ENCODE data around the gene CNOT3. TPM values are rescaled to one million over a fixed set of nuclear protein-coding genes. Genes with fewer than 3 reads are reported as not detected.

Gene CNOT3
- total RNA-seq, 1 experiment from 2014 or later = 76.7 TPM

DNA sequence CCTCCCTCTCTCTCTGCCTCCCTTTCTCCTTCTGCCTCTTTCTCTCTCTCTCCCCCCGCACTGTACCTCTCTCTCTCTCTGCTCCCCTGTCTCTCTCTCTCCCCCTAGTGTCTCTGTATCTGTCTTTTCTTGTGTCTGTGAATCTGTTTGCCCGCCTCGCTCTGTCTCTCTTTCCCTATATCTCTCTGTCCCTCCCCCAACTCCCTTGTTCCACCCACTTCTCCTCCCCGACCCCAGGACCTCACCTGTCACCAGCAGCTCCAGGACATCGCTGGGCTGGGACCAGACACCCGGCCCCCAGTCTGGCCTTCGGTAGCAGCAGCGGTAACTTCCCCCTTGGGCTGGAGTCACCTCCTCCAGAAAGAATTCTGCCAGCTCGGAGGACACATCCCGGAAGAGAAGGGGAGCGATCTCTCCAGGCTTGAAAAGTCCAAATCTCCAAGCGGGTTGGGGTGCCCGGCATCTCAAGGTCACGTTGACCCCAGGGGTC is 40.9 kb upstream of the CNOT3 start:
- no peaks in the 10 kb centered on the region for H3K27me3 ChIP-seq (ENCODE audit: insufficient read depth, low read length)
- intact Hi-C loops (cut with micrococcal nuclease) = loop anchor here (10.0 kb wide), 1 partner anchor 292 kb away; no protein-coding TSS in a partner anchor
- TF ChIP-seq ZNF274 (IDR thresholded peaks at IDR 0.05; ENCODE audit: low read depth, low read length) = no peak
- TF ChIP-seq SIN3A (IDR thresholded peaks at IDR 0.05; ENCODE audit: low read depth) = no peak
- TF ChIP-seq, protein P1, sequence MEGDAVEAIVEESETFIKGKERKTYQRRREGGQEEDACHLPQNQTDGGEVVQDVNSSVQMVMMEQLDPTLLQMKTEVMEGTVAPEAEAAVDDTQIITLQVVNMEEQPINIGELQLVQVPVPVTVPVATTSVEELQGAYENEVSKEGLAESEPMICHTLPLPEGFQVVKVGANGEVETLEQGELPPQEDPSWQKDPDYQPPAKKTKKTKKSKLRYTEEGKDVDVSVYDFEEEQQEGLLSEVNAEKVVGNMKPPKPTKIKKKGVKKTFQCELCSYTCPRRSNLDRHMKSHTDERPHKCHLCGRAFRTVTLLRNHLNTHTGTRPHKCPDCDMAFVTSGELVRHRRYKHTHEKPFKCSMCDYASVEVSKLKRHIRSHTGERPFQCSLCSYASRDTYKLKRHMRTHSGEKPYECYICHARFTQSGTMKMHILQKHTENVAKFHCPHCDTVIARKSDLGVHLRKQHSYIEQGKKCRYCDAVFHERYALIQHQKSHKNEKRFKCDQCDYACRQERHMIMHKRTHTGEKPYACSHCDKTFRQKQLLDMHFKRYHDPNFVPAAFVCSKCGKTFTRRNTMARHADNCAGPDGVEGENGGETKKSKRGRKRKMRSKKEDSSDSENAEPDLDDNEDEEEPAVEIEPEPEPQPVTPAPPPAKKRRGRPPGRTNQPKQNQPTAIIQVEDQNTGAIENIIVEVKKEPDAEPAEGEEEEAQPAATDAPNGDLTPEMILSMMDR (IDR thresholded peaks at IDR 0.05 in 2 of 3, conservative IDR thresholded peaks at IDR 0.05 in 1 of 3; ENCODE audit: borderline replicate concordance in 1 of 3, insufficient read depth in 1 of 3, low read depth in 2 of 3, low read length in 2 of 3) = peak in 1 of 3 experiments; percentile 39; a peak in 3 of 6 replicates
- TF ChIP-seq CEBPB (IDR thresholded peaks at IDR 0.05; ENCODE audit: low read depth) = no peak
- H3K4me2 ChIP-seq (ENCODE audit: low read length) = peak overlapping the region; percentile 80
- H2AFZ ChIP-seq (ENCODE audit: low read depth, low read length, poor library complexity, severe bottlenecking) = no peak overlapping the region
- no peaks in the 10 kb centered on the region for H3K36me3 ChIP-seq (ENCODE audit: control insufficient read depth in 1 of 2, insufficient read depth in 2 of 2, low read length in 2 of 2)
- ChIA-PET POLR2A (interaction anchor here (1.5 kb wide), 1 partner anchor 19 kb away, joined by 4 read pairs; the partner anchor contains the start of genes PRPF31 and TFPT), RAD21 (ENCODE audit: low non-redundant PET in 1 of 2, low total read pairs in 2 of 2, uncharacterized antibody in 2 of 2, unreplicated experiment in 2 of 2) (no interaction called here), CTCF (no interaction called here)
- no peaks in the 10 kb centered on the region for H3K79me2 ChIP-seq (ENCODE audit: insufficient read depth, low read length)
- ATAC-seq (peak; percentile 70), DNase-seq (ENCODE audit: low read depth, low spot score) (peak; percentile 19)
- no TSS peak for BruUV-seq (replicated peaks)
- peak overlapping the region; percentile 25 to 51; a peak in 3 of 4 replicates for H3K4me3 ChIP-seq (replicated peaks in 1 of 2; ENCODE audit: low read depth in 1 of 2, low read length in 2 of 2)
- H3K9ac ChIP-seq (ENCODE audit: low read length) = peak overlapping the region; percentile 41; the same call in 1 of the 2 replicates
- H3K9me3 ChIP-seq (ENCODE audit: control insufficient read depth in 1 of 2, insufficient read depth in 1 of 2, low read depth in 1 of 2, low read length in 2 of 2) = no peaks in the 10 kb centered on the region
- peaks cover 7 to 20% of the 10 kb centered on the region in 2 experiments; a peak in 3 of 4 replicates for H3K4me1 ChIP-seq (ENCODE audit: control insufficient read depth in 1 of 2, insufficient read depth in 2 of 2, low read length in 2 of 2)
- no peaks in the 10 kb centered on the region for H4K20me1 ChIP-seq (ENCODE audit: insufficient read depth)
- H3K27ac ChIP-seq (ENCODE audit: low read depth, low read length) = no peak overlapping the region; the same call in 1 of the 2 replicates
- no peaks in the 10 kb centered on the region for H3K9me2 ChIP-seq (ENCODE audit: insufficient read depth)

DNA sequence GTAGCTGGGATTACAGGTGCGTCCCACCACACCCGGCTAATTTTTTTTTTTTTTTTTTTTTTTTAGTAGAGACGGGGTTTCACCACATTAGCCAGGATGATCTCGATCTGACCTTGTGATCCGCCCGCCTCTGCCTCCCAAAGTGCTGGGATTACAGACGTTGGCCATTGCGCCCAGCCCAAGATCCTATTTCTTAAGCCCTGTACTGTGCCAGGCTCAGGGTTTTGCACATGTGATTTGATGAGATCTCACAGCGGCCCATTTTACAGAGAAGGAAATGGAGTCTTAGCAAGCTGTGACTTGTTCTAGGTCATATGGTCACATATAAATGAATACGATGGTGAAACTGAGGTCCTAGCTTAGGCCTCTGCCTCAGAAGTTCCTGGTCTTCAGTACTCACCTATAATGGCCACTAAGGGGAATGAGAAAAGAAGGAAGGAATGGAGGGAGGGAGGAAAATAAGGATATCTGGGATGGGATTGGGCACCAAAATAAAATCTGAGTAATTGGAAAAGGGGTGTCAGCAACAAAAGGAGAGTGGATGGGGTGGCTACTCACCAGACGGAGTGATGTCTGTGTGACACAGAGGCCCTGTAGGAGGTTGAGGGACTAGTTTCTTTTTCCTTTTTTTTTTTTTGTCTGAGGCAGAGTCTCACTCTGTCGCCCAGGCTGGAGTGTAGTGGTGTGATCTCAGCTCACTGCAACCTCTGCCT is 38.2 kb upstream of the CNOT3 start:
- intact Hi-C loops (cut with micrococcal nuclease) = loop anchor here (10.0 kb wide), 1 partner anchor 295 kb away; no protein-coding TSS in a partner anchor
- H3K79me2 ChIP-seq (ENCODE audit: insufficient read depth, low read length) = peaks cover 17% of the 10 kb centered on the region
- H3K27me3 ChIP-seq (ENCODE audit: insufficient read depth, low read length) = no peaks in the 10 kb centered on the region
- no peak overlapping the region for H3K9ac ChIP-seq (ENCODE audit: low read length)
- ATAC-seq = no peak
- no peak overlapping the region for H3K27ac ChIP-seq (ENCODE audit: low read depth, low read length)
- DNase-seq (ENCODE audit: low read depth, low spot score) = no peak
- POLR2A ChIA-PET = no interaction called here
- 0 out of 4 replicates have a peak, but pooled peaks cover 0 to 2% of the 10 kb centered on the region in 2 experiments for H3K36me3 ChIP-seq (ENCODE audit: control insufficient read depth in 1 of 2, insufficient read depth in 2 of 2, low read length in 2 of 2)
- no peaks in the 10 kb centered on the region for H3K9me2 ChIP-seq (ENCODE audit: insufficient read depth)
- TF ChIP-seq, protein P2, sequence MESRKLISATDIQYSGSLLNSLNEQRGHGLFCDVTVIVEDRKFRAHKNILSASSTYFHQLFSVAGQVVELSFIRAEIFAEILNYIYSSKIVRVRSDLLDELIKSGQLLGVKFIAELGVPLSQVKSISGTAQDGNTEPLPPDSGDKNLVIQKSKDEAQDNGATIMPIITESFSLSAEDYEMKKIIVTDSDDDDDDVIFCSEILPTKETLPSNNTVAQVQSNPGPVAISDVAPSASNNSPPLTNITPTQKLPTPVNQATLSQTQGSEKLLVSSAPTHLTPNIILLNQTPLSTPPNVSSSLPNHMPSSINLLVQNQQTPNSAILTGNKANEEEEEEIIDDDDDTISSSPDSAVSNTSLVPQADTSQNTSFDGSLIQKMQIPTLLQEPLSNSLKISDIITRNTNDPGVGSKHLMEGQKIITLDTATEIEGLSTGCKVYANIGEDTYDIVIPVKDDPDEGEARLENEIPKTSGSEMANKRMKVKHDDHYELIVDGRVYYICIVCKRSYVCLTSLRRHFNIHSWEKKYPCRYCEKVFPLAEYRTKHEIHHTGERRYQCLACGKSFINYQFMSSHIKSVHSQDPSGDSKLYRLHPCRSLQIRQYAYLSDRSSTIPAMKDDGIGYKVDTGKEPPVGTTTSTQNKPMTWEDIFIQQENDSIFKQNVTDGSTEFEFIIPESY (IDR thresholded peaks at IDR 0.05; ENCODE audit: extremely low read depth, insufficient replicate concordance, low read length) = no peak
- TF ChIP-seq, protein P3, sequence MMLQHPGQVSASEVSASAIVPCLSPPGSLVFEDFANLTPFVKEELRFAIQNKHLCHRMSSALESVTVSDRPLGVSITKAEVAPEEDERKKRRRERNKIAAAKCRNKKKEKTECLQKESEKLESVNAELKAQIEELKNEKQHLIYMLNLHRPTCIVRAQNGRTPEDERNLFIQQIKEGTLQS (IDR thresholded peaks at IDR 0.05) = no peak
- no peak for TF ChIP-seq TCF7L2 (IDR thresholded peaks at IDR 0.05; ENCODE audit: borderline replicate concordance, extremely low read depth, insufficient read depth, insufficient read length)
- no peaks in the 10 kb centered on the region for H4K20me1 ChIP-seq (ENCODE audit: insufficient read depth)
- CTCF ChIA-PET = interaction anchor here (1.4 kb wide), 1 partner anchor 307 kb away, joined by 4 read pairs; no protein-coding TSS in a partner anchor
- no peak overlapping the region for H2AFZ ChIP-seq (ENCODE audit: low read depth, low read length, poor library complexity, severe bottlenecking)
- H3K4me2 ChIP-seq (ENCODE audit: low read length) = no peak overlapping the region
- H3K4me3 ChIP-seq (replicated peaks in 1 of 2; ENCODE audit: low read depth in 1 of 2, low read length in 2 of 2) = no peak overlapping the region
- peaks cover 7 to 25% of the 10 kb centered on the region in 2 experiments; a peak in 3 of 4 replicates for H3K4me1 ChIP-seq (ENCODE audit: control insufficient read depth in 1 of 2, insufficient read depth in 2 of 2, low read length in 2 of 2)
- RAD21 ChIA-PET (ENCODE audit: low non-redundant PET in 1 of 2, low total read pairs in 2 of 2, uncharacterized antibody in 2 of 2, unreplicated experiment in 2 of 2) = no interaction called here
- H3K9me3 ChIP-seq (ENCODE audit: control insufficient read depth in 1 of 2, insufficient read depth in 1 of 2, low read depth in 1 of 2, low read length in 2 of 2) = no peaks in the 10 kb centered on the region
- no TSS peak for BruUV-seq (replicated peaks)
